Measurements from ENCODE around the gene MYO9B.

- TF ChIP-seq CTCF (IDR thresholded peaks at IDR 0.05; ENCODE audit: low read depth, low read length, poor library complexity, severe bottlenecking) (no peak), EZH2phosphoT487 (IDR thresholded peaks at IDR 0.05; ENCODE audit: borderline replicate concordance, low read length) (no peak)
These were observed 97.2 kb downstream of the MYO9B start for GRCh38 chr19:17172624-17173345.
